ENCODE results near the gene ADNP2. TPM values are rescaled to one million over a fixed set of nuclear protein-coding genes. Genes with fewer than 3 reads are reported as not detected.

The ADNP2 gene
- total RNA-seq, 1 experiment from 2014 or later: 23.2 TPM

DNA sequence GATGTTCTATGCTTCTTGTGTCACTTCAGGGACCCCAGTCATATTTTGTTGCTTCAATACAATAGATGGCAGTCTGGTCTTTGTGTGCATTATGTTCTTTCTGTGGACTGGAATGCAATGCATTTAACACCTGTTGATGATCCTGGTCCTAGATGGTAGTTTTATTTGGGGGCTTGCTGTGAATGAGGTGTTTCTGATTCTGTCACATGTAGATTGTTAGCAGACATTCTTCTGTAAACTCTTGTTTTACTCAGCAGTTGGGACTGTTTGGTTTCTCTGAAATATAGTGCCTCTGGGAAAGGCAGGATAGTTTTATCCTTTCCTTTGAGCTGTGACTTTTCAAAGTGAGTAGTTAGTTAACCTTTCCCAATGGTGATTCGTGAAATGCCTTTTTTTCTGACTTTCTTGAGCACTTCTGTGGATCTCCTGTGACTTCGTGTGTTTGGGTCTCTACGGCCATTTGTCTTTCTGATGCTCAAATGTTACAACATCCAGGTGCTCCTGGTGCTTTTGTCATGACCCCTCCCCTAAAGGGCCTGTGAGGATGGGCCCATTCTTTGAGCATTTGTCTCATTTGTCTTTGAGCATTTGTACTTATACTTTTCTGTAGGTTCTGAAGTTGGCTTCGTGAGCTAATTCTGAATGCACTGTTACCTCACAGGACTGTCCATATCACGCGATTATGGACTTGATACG is 20.8 kb downstream of the ADNP2 start:
- CTCF ChIA-PET: no interaction called here
- peaks cover 38% of the 10 kb centered on the region for H4K20me1 ChIP-seq (ENCODE audit: low read length)
- H3K4me1 ChIP-seq (ENCODE audit: insufficient read depth, low read length): no peaks in the 10 kb centered on the region
- H3K9me2 ChIP-seq (replicated peaks; ENCODE audit: low read length): no peaks in the 10 kb centered on the region
- peaks cover 32% of the 10 kb centered on the region for H3K36me3 ChIP-seq (ENCODE audit: low read depth, low read length)
- no peak for TF ChIP-seq EZH2phosphoT487 (IDR thresholded peaks at IDR 0.05; ENCODE audit: borderline replicate concordance, low read length)
- TF ChIP-seq, protein P1, sequence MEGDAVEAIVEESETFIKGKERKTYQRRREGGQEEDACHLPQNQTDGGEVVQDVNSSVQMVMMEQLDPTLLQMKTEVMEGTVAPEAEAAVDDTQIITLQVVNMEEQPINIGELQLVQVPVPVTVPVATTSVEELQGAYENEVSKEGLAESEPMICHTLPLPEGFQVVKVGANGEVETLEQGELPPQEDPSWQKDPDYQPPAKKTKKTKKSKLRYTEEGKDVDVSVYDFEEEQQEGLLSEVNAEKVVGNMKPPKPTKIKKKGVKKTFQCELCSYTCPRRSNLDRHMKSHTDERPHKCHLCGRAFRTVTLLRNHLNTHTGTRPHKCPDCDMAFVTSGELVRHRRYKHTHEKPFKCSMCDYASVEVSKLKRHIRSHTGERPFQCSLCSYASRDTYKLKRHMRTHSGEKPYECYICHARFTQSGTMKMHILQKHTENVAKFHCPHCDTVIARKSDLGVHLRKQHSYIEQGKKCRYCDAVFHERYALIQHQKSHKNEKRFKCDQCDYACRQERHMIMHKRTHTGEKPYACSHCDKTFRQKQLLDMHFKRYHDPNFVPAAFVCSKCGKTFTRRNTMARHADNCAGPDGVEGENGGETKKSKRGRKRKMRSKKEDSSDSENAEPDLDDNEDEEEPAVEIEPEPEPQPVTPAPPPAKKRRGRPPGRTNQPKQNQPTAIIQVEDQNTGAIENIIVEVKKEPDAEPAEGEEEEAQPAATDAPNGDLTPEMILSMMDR (conservative IDR thresholded peaks at IDR 0.05; ENCODE audit: low read depth, low read length): no peak
- TF ChIP-seq EZH2 (IDR thresholded peaks at IDR 0.05; ENCODE audit: low read length, unreplicated experiment): no peak
- H2AFZ ChIP-seq (ENCODE audit: low read length): no peak overlapping the region
- no peak overlapping the region for H3K4me3 ChIP-seq (ENCODE audit: low read length)
- no peak overlapping the region for H3K9ac ChIP-seq (ENCODE audit: low read length)
- no peaks in the 10 kb centered on the region for H3K9me3 ChIP-seq (ENCODE audit: low read length)
- DNase-seq (no peak), ATAC-seq (no peak)
- H3F3A ChIP-seq (ENCODE audit: low read length, unreplicated experiment): no peaks in the 10 kb centered on the region
- no peak overlapping the region for H3K27ac ChIP-seq (ENCODE audit: low read length)
- H3K27me3 ChIP-seq (ENCODE audit: low read length): no peaks in the 10 kb centered on the region
- BruUV-seq (replicated peaks): no TSS peak
- no peak overlapping the region for H3K4me2 ChIP-seq (ENCODE audit: low read length)
- H3K79me2 ChIP-seq (ENCODE audit: low read length): peaks cover 88% of the 10 kb centered on the region
- POLR2A ChIA-PET (ENCODE audit: unreplicated experiment): no interaction called here
- intact Hi-C loops (cut with micrococcal nuclease): no loop called here

DNA sequence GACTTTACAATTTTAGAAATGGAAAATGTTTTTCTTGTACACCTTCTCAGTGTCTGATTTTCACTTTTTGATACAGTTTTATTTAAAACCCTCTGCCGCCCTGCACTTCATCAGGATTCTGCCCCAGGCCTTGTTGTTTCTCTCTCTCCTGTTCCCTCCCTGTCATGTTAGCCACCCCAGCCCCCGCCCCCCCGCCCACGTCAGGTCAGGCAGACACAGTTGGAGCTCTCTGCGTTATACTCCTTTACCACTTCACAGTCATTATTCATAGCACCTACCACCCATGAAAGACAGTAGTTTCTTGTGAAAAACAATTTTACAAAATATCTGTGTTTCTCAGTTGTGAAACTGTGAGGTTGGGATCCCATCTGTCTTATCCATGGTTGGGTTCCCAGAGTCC is 21.5 kb downstream of the ADNP2 start:
- POLR2A ChIA-PET (ENCODE audit: unreplicated experiment): no interaction called here
- peaks cover 39% of the 10 kb centered on the region for H4K20me1 ChIP-seq (ENCODE audit: low read length)
- intact Hi-C loops (cut with micrococcal nuclease): no loop called here

More for the DNA sequence above, 21.5 kb downstream of the ADNP2 start:
- no TSS peak for BruUV-seq (replicated peaks)
- H3K79me2 ChIP-seq (ENCODE audit: low read length): peaks cover 84% of the 10 kb centered on the region
- no peak for ATAC-seq
- no peaks in the 10 kb centered on the region for H3K27me3 ChIP-seq (ENCODE audit: low read length)
- no peaks in the 10 kb centered on the region for H3K9me2 ChIP-seq (replicated peaks; ENCODE audit: low read length)
- H3K4me1 ChIP-seq (ENCODE audit: insufficient read depth, low read length): no peaks in the 10 kb centered on the region
- CTCF ChIA-PET: no interaction called here
- no peak for DNase-seq
- no peak overlapping the region for H3K4me3 ChIP-seq (ENCODE audit: low read length)
- no peak overlapping the region for H3K27ac ChIP-seq (ENCODE audit: low read length)
- no peak overlapping the region for H3K9ac ChIP-seq (ENCODE audit: low read length)
- H2AFZ ChIP-seq (ENCODE audit: low read length): no peak overlapping the region
- H3K9me3 ChIP-seq (ENCODE audit: low read length): no peaks in the 10 kb centered on the region
- H3K36me3 ChIP-seq (ENCODE audit: low read depth, low read length): peaks cover 39% of the 10 kb centered on the region
- H3F3A ChIP-seq (ENCODE audit: low read length, unreplicated experiment): no peaks in the 10 kb centered on the region
- no peak for TF ChIP-seq EZH2 (IDR thresholded peaks at IDR 0.05; ENCODE audit: low read length, unreplicated experiment)
- TF ChIP-seq EZH2phosphoT487 (IDR thresholded peaks at IDR 0.05; ENCODE audit: borderline replicate concordance, low read length): no peak
- TF ChIP-seq, protein P1 (conservative IDR thresholded peaks at IDR 0.05; ENCODE audit: low read depth, low read length): no peak
- H3K4me2 ChIP-seq (ENCODE audit: low read length): no peak overlapping the region
